Ovary (tissue), 9 donors: ENCODE data around the gene LCP1. TPM values are rescaled to one million over a fixed set of nuclear protein-coding genes. Genes with fewer than 3 reads are reported as not detected.
A peak's percentile ranks its signal among the peaks of the same experiment; 100 is the strongest.

ENCODE experiments used
- DNase-seq, 5 donors: peaks; one replicate each; pipeline ENCODE4 v3.0.0-alpha.2; 2019 to 2020
- H3K27ac ChIP-seq, 2 donors: fragments of 200-600 bp; one replicate each; pipeline versions ENCODE4 v1.5.1 to v1.8.0; 2019 to 2022
- H3K27me3 ChIP-seq: fragments of 200-600 bp; one replicate; pipeline ENCODE4 v1.8.0; 2022
- H3K36me3 ChIP-seq: fragments of 200-600 bp; sonication (generic); one replicate; pipeline ENCODE4 v1.5.1; 2019
- H3K4me1 ChIP-seq: one replicate; pipeline ENCODE4 v1.8.1; 2013; ENCODE audit warnings: mild to moderate bottlenecking, moderate library complexity; ENCODE audit not compliant: insufficient read depth
- H3K4me3 ChIP-seq: fragments of 200-600 bp; sonication (generic); one replicate; pipeline ENCODE4 v1.5.1; 2017
- H3K9me3 ChIP-seq, 2 donors: fragments of 200-600 bp in 1 of 2; sonication (generic) in 1 of 2; one replicate each; pipeline versions ENCODE4 v1.5.1 to v1.8.1; 2013 to 2019; ENCODE audit warnings: mild to moderate bottlenecking in 1 of 2, moderate library complexity in 1 of 2
- CTCF ChIP-seq, 3 donors: fragments of 450-650 bp in 2 of 3; fragments of 200-600 bp in 1 of 3; IDR thresholded peaks; one replicate each; pipeline versions ENCODE4 v1.5.1 to v1.8.0; 2016 to 2022; ENCODE audit warnings: antibody characterized with exemption in 3 of 3, mild to moderate bottlenecking in 1 of 3
- EP300 ChIP-seq: sonication (generic); formaldehyde crosslinking; IDR thresholded peaks from one replicate; pipeline ENCODE4 v1.6.1; 2017; ENCODE audit warnings: antibody characterized with exemption
- POLR2A ChIP-seq: fragments of 450-650 bp; IDR thresholded peaks from one replicate; pipeline ENCODE4 v1.6.1; 2017; ENCODE audit warnings: antibody characterized with exemption, mild to moderate bottlenecking, moderate library complexity
- WGBS, 3 donors: extraction: QIAGEN DNeasy Blood & Tissue Kit in 1 of 3; methylation state at CpG; one replicate each; pipeline versions ENCODE4 v1.1.5 to v1.1.7; 2013 to 2017; 5-methylcytosine and 5-hydroxymethylcytosine counted together
- intact Hi-C, 4 donors: fragments of 100-400 bp; cut with DNase I; formaldehyde crosslinking; loops; one replicate each; pipeline versions ENCODE4 v1.11.0 to v1.15.1; 2022 to 2023
- polyA plus RNA-seq, 2 donors: library from polyadenylated mRNA; stranded (reverse); fragments of 200-250 nt in 1 of 2; fragments of 350-450 nt in 1 of 2; fragmentation: Illumina TruSeq in 1 of 2; extraction: RNeasy Lipid Tissue Mini Kit (QIAGEN cat#74804) in 1 of 2; gene quantifications; one replicate each; pipeline ENCODE4 v1.2.3, GENCODE V29; 2013 to 2014
- total RNA-seq, 7 donors: library from RNA; depleted of rRNA in 2 of 7; stranded (reverse); fragments of >200 nt in 2 of 7; fragmentation: NEBNext Ultra II Directional in 3 of 7; extraction: Animal tissue kit (Norgen Biotek cat#: 25700) in 3 of 7; gene quantifications; one replicate each; pipeline versions ENCODE4 v1.1.0 to v1.2.4, GENCODE V29; 2016 to 2023
- donor health status: DM: no; HTN: no; CAD: no; lungs with moderate emphysema.
- donor health status: DM: no; HTN: no; CAD: no.
- donor health status: Bipolar disorder and iron deficiency.
- donor health status: DM: yes; HTN: yes; CAD: no.
- donor health status: DM: no; HTN: no; CAD: no.
- donor health status: DM: yes; HTN: yes; CAD: no.

LCP1 gene
- total and polyA plus RNA-seq, 9 donors = 5.7 to 56.9 (median 13.8) TPM

DNA sequence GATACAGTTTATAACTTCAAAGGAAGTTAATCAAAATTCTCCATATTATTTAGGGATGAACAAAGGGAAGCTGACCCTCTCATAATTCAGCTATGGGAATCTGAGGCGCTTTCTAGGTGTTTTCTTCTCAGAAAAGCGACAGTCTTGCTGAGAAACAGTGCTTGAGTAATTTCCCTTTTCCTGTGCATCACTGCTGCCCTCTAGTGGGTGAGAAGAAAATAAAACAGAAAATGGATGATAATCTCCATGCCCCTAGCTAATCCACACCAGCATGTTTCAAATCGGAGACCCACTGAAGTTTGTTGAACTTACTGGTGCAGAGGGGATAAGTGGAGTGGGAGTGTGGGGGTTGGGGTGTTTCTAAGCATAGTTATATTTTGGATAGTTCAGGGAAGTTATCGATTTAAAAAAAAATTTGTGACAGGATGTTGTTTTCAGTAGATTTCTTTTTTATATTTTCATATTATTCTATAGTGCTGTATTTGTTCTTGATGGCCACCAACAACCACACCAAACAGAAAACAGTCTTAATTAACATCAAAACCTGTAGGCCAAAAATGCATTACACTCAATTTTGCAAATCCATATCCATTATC lies 21.4 kb downstream of the LCP1 start:
- H3K9me3 ChIP-seq = no peaks in the 10 kb centered on the region
- TF ChIP-seq EP300 (no peak), CTCF (IDR thresholded peaks at IDR 0.05) (peak; percentile 21 to 32 (median 28)), POLR2A (no peak)
- DNase-seq = no peak
- no peak overlapping the region for H3K27ac ChIP-seq
- intact Hi-C loops = no loop called here
- no peaks in the 10 kb centered on the region for H3K36me3 ChIP-seq
- H3K27me3 ChIP-seq = no peaks in the 10 kb centered on the region
- H3K4me1 ChIP-seq = no peaks in the 10 kb centered on the region
- H3K4me3 ChIP-seq = no peak overlapping the region
- WGBS, 3 donors = 17 to 28% (median 19%) methylated on average over 4 of the region's 4 CpGs

- Histone ChIP-seq H3K36me3 (no peaks in the 10 kb centered on the region), H3K27me3 (no peaks in the 10 kb centered on the region), H3K9me3 (no peaks in the 10 kb centered on the region), H3K4me3 (no peak overlapping the region), H3K27ac (no peak overlapping the region), H3K4me1 (no peaks in the 10 kb centered on the region)
- TF ChIP-seq CTCF (IDR thresholded peaks at IDR 0.05) (no peak), POLR2A (no peak), EP300 (no peak)
- 61 to 70% (median 66%) methylated on average over 4 of the region's 4 CpGs for WGBS, 3 donors
- intact Hi-C loops = no loop called here
- DNase-seq = no peak
Measured at GRCh38 chr13:46160065-46160464, 21.9 kb downstream of the LCP1 start.

GRCh38 chr13:46158983-46159382 lies 23.0 kb downstream of the LCP1 start:
- no peaks in the 10 kb centered on the region for H3K4me1 ChIP-seq
- H3K9me3 ChIP-seq = no peaks in the 10 kb centered on the region
- intact Hi-C loops = no loop called here
- no peak for DNase-seq
- no peaks in the 10 kb centered on the region for H3K36me3 ChIP-seq
- 78 to 85% (median 84%) methylated on average over 2 of the region's 2 CpGs for whole genome bisulfite sequencing, 3 donors
- no peak overlapping the region for H3K4me3 ChIP-seq
- no peaks in the 10 kb centered on the region for H3K27me3 ChIP-seq
- no peak overlapping the region for H3K27ac ChIP-seq
- no peak for TF ChIP-seq POLR2A
- TF ChIP-seq CTCF (IDR thresholded peaks at IDR 0.05) = no peak
- TF ChIP-seq EP300 = no peak

GRCh38 chr13:46158222-46158621 lies 23.8 kb downstream of the LCP1 start:
- H3K36me3 ChIP-seq = no peaks in the 10 kb centered on the region
- H3K27ac ChIP-seq = no peak overlapping the region
- no peaks in the 10 kb centered on the region for H3K9me3 ChIP-seq
- H3K4me3 ChIP-seq = no peak overlapping the region
- TF ChIP-seq EP300 (no peak), CTCF (IDR thresholded peaks at IDR 0.05) (no peak), POLR2A (no peak)
- intact Hi-C loops = no loop called here
- H3K4me1 ChIP-seq = no peaks in the 10 kb centered on the region
- 88 to 93% (median 90%) methylated on average over 2 of the region's 2 CpGs for WGBS, 3 donors
- H3K27me3 ChIP-seq = no peaks in the 10 kb centered on the region
- no peak for DNase-seq
